ENCODE data around the gene ZFYVE28.

Gene ZFYVE28

GRCh38 chr4:2353222-2354107 is 65.0 kb downstream of the ZFYVE28 start:
- DNase-seq (ENCODE audit: low read depth in 2 of 2), result no peak

DNA sequence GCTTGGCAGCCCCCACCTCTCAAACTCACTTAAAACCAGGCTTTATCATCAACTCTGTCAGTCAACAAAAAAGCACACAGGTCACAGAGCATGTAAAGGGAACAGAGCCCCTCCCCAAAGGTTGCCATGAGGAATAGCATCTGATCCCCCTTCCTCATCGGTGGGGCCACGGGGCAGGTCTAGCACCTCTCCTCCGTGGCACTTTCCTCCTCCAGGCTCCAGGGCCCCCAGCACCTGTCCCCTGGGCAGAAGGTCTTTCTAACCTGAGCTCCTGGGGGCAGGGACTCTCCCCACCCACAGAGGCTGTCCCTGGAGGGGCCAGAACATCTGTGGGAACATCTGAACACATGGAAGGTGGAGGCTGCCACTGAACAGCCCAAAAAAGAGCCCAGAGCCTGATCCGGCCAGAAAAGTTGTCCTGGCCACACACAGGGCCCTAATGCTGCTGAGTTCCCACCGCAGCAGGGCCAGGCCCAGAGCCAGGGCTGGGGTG is 65.7 kb downstream of the ZFYVE28 start:
- DNase-seq (ENCODE audit: low read depth in 2 of 2), result no peak

DNA sequence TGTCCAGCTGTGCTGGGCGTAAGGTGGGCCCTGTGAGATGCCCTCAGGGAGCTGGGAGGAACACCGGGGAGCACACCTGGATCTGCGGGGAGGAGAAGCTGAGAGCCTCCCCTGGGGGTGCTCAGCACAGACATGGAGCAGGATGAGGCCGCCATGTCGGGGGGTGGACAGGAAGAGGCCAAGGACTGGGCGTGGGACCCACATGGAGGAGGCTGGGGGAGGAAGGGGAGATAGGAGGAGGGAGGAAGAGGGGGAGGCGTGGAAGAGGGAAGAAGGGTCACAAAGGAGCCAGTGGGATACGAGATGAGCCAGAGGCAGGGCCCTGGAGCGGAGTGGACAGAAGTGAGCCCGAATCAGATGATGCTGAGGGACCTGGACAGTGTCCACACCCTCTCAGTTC is 66.3 kb downstream of the ZFYVE28 start:
- no peak for DNase-seq (ENCODE audit: low read depth in 2 of 2)

DNA sequence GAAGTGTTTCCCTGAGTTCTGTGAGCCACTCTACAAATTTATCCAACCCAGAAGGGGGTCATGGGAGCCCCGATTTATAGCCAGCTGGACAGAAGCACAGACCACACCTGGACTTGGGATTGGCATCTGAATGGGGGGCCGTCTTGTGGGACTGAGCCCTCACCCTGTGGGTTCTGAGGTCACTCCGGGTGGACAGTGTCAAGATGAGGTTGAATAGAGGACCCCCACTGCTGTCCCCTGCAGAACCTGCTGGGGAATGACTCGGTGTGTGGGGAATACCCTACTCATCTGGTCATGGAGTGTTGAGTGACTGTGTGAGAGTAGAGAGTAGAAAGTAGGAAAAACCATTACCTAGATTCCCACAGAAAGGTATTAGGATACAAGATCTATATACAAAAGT is 67.5 kb downstream of the ZFYVE28 start:
- no peak for DNase-seq (ENCODE audit: low read depth in 2 of 2)

DNA sequence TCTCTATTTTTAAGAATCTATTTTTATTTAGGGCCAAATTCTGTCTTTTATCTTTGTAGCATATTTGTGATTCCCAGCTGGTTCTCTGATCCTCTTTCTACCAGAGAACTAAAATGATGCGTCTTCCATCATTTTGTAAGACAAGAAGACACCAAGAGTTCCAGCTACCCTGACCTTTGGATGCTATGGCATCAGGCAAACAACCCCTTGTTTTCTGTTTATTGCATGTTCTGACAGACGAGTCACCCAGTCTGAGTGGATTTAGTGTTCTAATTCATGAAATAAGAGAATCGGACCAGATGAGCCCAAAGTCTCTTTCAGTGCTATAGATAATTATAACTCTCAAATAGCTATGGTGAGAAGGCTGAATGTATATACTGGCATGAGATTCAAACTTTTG is 69.7 kb downstream of the ZFYVE28 start:
- DNase-seq (ENCODE audit: low read depth in 2 of 2), result no peak

DNA sequence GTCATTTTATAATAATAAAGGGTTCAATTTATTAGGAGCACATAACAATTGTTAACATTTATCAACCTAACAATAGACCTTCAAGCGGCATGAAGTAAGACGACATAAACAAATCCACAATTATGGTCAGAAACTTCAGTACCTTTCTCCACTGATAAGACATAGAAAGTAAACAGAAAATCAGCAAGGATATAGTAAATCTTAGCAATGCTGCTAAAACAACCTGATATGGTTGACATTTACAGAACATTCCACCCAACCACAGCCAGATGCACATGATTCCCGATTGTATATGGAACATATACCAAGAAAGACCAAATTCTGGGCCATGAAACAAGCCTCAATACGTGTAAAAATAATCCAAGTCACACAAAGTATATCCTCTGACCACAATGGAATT is 71.3 kb downstream of the ZFYVE28 start:
- no peak for DNase-seq (ENCODE audit: low read depth in 2 of 2)

DNA sequence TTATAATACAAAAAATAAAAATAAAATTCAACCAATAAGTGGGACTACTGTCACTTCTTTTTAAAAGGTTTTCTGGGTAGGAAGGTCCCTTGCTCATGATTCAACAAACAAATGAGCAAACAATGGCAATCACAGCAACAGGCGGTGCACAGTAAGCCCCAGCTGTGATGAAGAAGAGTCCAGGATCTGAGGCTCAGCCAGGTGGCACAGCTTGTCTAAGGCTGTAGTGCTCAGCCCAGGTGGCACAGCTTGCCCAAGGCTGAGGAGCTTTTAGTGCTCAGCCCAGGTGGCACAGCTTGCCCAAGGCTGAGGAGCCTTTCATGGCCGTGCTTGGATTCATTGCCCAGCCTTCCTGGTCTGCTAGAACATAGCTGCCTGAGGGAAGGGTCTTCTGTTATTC is 75.0 kb downstream of the ZFYVE28 start:
- no peak for DNase-seq (ENCODE audit: low read depth in 2 of 2)

DNA sequence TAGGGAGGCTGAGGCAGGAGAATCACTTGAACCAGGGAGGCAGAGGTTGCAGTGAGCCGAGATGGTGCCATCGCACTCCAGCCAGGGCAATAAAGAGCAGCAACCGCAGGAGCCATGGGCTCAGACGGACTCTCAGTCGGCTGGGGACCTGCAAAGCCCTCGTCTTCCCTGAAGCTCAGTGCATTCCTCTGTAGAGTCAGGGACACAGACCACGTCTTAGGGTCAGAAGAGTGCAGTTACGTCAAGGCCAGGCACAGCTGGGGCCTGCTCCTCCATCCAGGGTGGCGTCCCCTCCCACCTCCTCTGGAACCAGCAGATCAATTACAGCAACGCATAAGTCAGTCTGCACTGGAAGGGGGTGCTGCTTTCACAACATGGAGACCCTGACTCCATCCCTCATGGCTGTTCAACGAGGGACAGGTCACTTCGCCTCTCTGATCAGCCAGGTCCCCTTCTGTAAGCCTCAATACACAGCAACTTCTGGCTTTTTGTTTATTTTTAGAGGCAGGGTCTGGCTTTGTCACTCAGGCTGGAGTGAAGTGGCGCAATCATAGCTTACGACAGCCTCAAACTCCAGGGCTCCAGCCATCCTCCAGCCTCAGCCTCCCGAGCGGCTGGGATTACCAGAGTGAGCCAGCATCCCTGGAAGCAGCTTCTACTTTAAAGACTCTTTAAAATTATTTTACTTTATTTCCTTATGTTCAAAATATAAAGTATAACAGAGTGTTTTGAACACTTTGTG is 76.4 kb downstream of the ZFYVE28 start:
- no peak for DNase-seq (ENCODE audit: low read depth in 2 of 2)

DNA sequence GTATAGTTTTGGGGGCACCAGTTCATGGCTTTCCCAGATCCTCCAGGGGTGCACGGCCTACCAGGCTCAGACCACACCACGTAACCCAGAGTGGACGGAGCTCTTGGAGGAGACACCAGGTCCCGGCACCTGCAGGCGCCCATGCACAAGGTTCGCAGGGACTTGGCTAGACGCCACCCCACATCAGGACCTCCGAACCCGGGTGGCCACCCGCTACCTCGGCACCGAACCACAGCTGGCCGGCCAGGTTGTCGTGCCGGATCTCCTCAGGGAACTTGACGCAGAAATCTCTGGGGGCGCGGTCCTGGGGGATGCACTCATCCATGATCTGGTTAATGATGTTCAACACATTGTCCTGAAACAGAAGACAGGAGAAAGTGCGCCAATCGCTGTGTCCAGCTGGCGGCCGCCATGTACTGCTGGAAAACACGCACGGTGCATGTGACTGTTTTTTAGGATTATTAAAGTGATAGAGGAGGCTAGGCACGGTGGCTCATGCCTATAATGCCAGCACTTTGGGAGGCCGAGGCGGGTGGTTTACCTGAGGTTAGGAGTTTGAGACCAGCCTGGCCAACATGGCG is 77.1 kb downstream of the ZFYVE28 start:
- DNase-seq (ENCODE audit: low read depth in 2 of 2), result no peak

DNA sequence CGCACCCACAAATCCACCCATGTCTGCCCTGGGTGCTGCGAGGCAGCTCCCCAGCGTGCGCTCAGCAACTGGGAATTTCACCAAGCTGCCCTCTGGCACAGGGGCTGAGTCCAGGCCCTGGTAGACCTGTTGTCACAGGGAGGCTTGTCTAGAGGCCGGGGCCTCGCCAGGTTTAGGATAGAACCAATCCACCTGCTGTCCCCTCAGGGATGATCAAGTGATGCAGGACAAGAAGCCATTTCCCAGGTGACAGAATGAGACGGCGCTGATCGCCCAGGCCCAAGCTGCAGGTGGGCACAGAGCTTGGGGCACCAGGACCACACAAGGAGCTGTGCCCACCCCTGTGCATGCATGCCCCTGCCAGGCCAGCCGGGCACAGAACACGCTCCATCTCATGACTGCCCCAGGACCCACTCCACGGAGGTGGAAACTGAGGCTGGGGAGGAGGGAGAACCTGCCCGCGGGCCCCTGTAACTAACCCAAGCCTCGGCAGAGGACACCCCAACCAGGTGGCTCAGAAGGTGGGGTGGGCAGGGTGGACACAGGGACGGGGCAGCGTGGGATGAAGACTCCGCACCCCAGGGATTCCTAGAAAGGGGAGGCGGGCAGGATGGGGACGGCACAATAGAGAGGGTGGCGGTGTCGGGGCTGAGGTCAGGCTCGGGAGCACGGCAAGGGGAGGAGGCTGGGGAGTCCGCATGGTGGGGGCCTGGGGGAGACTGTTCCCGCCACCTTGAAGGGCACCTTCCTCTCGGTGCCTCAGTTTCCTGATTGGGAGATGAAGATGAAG is 78.0 kb downstream of the ZFYVE28 start:
- no peak for DNase-seq (ENCODE audit: low read depth in 2 of 2)

DNA sequence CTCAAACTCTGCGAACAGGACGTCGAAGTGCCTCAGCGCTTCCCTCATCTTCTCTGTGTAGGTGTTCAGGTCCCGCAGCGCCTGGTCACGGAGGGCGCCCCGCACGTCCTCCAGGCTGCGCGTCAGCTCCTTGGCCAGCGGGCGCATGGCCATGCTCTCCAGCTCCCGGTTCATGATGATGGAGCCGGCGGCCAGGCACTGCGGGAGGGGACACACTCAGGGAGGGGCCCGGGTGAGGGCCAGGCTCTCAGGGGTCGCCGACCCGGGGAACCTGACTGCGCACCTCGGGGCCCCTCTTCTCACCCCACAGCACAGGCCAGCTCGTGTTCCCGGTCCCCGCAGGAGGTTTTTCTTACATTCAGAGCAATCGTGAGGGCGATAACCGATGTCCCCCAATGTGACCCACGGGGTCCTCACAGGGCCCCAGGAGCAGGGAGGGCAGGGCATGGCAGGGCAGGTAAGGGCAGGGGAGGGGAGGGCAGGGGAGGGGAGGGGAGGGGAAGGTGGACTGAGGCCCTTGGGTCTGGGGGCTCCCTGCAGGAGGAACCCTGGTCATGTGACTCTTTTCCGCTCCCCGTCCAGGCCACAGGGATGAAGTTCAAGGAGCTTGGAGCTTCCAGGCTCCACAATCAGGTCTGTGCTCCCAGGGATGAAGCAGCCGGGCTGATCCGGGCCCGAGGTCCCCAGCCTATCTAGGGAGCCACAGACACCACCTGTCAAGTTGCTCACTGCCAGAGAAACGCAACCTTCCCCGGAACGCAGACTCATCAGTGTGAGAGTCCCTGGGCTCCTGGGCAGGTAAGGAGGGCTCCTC is 78.8 kb downstream of the ZFYVE28 start:
- no peak for DNase-seq (ENCODE audit: low read depth in 2 of 2)

DNA sequence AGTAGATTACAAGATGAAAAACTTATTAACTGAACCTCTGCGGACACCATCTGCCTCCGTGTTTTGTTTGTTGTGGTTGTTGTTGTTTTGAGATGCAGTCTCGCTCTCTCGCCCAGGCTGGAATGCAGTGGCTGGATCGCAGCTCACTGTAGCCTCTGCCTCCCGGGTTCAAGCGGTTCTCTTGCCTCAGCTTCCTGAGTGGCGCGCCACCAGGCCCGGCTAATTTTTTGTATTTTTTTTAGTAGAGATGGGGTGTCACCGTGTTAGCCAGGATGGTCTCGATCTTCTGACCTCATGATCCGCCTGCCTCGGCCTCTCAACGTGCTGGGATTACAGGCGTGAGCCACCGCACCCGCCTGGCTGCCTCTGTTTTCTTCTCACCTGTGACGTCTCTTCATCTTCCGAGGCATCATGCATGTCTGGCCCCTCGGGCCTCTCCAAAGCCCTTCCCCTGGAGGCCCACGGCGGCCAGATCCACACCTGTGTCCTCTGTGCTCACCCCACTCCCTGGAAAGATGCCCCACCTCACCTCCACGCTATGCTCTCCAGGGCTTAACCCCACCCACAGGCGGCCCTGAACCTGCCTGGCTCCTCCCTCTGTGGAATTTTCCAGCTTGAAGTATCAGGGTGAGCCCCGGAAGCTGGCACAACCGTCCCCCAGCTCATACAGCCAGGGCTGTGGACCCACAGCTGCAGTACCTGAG is 79.5 kb downstream of the ZFYVE28 start:
- no peak for DNase-seq (ENCODE audit: low read depth in 2 of 2)

DNA sequence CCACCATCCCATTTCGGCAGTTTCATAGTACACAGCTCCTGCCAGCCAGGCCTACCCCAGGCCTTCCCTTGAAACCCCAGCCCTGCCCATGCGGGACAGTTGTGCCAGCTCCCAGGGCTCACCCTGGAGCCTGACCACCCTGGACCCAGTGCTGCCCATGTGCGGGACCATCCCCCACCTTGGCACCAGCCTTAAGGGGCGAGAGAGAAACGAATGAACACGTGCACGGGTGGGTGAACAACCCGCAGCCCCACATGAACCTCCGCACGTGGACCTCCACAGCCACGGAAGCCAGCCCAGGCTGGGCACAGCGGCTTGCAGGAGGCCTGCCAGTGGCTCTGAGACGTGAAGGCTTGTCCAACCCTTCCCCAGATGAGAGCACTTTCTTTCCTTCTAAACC is 80.5 kb downstream of the ZFYVE28 start:
- no peak for DNase-seq (ENCODE audit: low read depth in 2 of 2)

- no peak for DNase-seq (ENCODE audit: low read depth in 2 of 2)
Observed at GRCh38 chr4:2337131-2337723, 81.2 kb downstream of the ZFYVE28 start.

- no peak for DNase-seq (ENCODE audit: low read depth in 2 of 2)
Observed at GRCh38 chr4:2336659-2337058, 81.8 kb downstream of the ZFYVE28 start.

DNA sequence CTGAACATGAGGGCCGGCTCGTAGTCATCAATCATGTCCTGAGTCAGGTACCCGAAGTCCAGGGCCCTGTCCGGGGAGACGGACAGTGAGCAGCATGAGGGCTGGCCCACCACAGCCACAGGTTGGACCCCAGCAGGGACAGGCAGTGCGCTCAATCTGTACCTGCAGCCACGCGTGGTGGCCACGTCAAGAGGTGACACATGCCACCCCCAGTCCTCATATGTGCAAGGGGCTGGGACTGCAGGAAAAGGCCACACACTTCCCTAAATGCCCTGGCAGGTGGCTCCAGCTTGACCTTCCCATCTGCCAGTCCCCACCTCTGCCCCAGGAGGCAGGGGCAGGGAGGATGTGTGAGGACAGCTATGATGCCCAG is 82.7 kb downstream of the ZFYVE28 start:
- DNase-seq (ENCODE audit: low read depth in 2 of 2), result no peak

- DNase-seq (ENCODE audit: low read depth in 2 of 2), result no peak
Observed at GRCh38 chr4:2334826-2335728, 83.4 kb downstream of the ZFYVE28 start.

DNA sequence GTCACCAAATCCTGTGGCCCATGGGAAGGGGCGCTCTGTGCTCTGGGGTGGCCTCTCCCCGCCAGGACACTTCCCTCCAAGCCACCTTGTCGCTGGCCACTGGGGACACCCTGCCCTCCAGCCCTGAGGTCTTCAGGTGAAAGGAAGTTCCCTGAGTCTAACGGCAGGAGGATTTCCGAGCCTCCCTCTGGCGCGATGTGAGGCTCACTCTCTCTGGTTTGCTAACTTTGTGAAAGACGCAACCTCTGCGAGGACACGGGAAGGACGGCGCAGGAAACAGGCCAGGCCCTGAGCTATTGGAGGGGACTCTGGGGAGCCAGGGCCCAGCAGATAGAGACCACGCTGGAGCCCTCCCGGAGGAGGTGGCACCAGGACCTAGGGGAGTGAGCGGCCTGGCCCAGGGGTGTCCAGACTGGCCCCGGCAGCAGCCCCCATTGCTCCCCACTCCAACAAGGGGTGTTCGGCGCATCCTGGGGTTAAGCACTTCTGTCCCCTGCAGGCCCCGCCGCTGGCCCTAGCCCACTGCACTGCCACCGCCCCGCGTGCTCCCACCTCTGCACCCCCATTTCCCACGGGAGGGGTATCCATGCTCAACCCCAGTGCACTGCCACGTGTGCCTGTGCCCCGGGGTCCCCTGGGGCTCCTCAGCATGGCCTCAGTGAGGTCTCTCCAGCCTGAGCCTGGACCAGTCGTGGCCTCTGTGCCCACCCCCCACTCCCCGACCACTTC is 84.4 kb downstream of the ZFYVE28 start:
- no peak for DNase-seq (ENCODE audit: low read depth in 2 of 2)
